Erythroblast (primary cell): ENCODE data around the gene OTUD1.

ENCODE experiments used
- DNase-seq, 2 experiments: peaks; one replicate each; lab custom pipeline; 2025; lab: John Stamatoyannopoulos, UW
- GATA1 ChIP-seq: IDR thresholded peaks from 2 replicates; pipeline ENCODE4 v1.6.1; 2011; ENCODE audit warnings: low read depth, mild to moderate bottlenecking, control low read depth, low read length, moderate library complexity
- POLR2A ChIP-seq: IDR thresholded peaks from 2 replicates; pipeline ENCODE4 v1.6.1; 2011; ENCODE audit warnings: mild to moderate bottlenecking, low read length

The OTUD1 gene, protein sequence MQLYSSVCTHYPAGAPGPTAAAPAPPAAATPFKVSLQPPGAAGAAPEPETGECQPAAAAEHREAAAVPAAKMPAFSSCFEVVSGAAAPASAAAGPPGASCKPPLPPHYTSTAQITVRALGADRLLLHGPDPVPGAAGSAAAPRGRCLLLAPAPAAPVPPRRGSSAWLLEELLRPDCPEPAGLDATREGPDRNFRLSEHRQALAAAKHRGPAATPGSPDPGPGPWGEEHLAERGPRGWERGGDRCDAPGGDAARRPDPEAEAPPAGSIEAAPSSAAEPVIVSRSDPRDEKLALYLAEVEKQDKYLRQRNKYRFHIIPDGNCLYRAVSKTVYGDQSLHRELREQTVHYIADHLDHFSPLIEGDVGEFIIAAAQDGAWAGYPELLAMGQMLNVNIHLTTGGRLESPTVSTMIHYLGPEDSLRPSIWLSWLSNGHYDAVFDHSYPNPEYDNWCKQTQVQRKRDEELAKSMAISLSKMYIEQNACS

DNA sequence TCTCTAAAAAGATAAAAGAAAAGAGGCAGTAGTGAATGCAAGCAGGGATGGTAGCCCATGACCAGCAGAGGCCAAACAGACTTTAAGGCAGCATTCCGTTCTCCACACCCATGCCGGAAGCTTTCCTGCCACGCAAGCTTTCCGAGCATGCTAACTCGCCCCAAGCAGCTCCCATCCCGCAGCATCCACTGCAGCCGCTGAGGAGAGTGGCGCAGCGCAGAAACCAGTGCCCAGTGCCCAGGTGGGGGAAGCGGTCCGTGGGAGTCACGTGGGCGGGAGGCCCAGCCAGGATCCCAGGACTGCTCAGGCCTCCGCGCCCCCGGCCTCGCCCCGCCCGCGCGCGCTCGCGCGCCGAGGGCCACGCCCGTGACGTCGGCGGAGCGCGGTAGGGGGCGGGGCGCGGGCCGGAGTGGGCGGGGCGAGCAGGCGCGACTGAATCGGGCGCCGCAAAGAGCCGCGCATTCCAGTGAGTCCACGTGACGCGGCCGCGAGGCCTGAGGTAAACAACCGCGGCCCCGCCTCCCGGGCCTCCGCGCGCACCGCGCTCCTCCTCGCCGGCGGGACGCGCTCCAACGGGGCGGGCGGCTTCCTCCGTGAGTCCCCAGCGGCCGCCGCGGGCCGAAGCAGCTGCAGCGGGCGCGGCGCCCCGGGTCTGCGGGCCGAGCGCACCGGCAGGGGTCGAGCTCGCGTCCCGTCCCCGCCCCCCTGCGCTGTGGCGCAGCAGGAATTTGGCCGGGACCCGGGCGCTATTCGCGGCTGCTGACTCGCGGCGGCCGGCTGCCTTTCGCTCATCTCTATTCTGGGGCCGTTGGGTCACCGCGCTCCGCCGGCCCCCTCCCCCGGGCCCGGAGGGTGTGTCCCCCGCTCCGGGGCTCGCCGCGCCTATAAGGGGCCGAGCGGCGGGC lies at the start of gene OTUD1:
TSS of gene OTUD1 (plus strand) at position 529 of the 905 bp plus-strand sequence. CDS start 383 bp downstream, outside the sequence.
- peak; percentile 94 to 97 for DNase-seq

DNA sequence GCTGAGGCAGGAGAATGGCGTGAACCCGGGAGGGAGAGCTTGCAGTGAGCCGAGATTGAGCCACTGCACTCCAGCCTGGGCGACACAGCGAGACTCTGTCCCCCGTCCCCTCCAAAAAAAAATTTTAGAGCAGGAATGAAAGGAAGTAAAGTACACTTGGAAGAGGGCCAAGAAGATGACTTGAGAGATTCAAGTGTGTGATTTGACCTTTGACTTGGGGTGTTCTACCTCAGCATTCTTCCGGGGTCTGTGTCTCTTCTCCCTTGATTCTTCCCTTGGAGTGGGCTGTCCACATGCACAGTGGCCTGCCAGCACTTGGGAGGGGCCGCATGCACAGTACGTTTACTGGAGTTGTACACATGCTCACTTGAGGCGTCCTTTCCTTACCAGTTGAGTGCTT lies 48.5 kb upstream of the OTUD1 start:
- DNase-seq: peak in 1 of 2 experiments; percentile 9

More for the DNA sequence above, at the start of gene OTUD1:
- TF ChIP-seq POLR2A (peak; percentile 66), GATA1 (no peak)

DNA sequence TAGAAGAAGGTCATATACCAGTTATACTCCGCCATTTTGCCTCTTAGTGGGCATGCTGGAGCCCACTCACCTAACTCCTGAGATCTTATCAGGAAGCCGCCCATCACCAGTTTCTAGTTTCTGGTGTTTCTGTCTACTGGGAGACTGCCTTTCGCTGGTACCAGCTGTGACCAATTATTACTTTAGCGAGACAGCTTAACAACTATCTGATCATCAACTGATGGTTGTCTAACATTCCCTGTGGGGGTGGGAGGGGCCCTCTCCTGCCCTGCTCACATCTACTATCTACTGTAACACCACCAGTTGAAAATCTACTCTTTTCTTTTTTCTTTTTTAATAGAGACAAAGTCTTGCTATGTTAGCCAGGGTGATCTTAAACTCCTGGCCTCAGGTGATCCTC lies 48.1 kb upstream of the OTUD1 start:
- no peak for TF ChIP-seq POLR2A
- TF ChIP-seq GATA1: no peak
- no peak for DNase-seq

DNA sequence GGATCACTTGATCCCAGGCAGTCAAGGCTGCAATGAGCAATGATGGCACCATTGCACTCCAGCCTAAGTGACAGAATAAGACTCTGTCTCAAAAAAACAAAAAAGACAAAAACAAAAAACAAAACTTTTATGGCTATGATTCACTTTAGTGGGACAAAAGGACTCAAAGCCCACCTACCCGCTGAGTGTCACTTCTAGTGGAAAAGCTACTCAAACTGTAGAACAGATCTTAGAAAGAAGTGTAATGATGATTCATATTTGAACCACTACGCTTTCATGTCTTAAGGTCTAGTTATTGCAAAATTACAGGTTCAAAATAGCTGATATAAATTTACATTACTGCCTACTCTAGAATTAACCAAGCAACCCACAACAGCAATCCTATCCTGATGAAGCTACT lies 47.1 kb upstream of the OTUD1 start:
- DNase-seq: no peak
- no peak for TF ChIP-seq GATA1
- no peak for TF ChIP-seq POLR2A

DNA sequence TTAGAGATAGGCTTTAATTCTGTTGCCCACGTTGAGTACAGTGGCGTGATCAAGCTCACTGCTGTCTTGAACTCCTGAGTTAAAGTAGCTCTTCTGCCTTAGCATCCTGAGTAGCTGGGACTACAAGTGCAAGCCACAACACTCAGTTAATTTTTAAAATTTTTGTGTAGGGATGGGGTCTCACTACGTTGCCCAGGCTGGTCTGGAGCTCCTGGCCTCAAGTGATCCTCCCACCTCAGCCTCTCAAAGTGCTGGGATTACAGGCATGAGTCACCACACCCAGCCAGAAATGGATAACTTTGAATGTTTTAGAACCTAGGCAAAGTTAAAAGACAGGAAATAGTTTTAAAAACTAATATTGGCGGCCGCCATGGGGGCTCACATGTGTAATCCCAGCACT lies 43.9 kb upstream of the OTUD1 start:
- DNase-seq: no peak
- TF ChIP-seq GATA1 (no peak), POLR2A (no peak)

DNA sequence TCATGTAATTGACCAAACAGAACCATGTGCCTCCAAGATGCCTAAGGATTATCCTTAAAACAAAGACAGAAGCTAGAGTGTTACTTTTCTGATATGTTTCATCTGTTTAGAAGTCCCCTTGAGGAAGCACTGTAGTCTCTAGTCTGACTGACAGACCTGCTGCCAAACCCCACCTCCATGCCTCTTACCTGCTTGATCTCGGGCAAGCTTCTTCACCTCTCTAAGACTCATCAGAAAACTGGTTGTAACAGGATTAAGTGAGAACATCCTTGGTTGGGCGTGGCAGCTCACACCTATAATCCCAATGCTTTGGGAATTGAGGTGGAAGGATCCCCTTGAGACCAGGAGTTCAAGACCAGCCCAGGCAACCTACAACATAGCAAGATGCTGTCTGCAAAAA lies 42.2 kb upstream of the OTUD1 start:
- no peak for DNase-seq
- TF ChIP-seq GATA1 (no peak), POLR2A (no peak)

DNA sequence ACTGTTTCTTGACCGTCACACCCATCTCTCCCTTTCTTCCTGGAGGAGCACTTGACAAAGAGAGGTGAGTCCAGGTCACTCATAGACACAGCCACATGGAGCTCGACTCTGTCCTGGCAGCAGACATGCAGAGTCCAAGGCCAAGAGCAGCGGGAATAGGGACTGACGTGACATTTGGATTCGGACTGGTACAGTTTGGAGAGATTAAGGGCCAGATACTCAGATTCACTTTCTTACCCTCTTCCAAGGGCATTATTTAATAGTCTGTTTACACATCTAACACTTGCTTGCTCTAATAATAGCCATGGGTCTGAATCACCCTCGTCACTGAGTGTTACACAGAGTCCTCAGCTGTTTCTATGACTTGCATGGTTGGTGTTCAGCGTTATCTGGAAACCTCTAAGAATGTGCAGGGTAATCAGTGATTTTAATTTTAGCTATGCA lies 39.2 kb upstream of the OTUD1 start:
- TF ChIP-seq GATA1 (no peak), POLR2A (no peak)

DNA sequence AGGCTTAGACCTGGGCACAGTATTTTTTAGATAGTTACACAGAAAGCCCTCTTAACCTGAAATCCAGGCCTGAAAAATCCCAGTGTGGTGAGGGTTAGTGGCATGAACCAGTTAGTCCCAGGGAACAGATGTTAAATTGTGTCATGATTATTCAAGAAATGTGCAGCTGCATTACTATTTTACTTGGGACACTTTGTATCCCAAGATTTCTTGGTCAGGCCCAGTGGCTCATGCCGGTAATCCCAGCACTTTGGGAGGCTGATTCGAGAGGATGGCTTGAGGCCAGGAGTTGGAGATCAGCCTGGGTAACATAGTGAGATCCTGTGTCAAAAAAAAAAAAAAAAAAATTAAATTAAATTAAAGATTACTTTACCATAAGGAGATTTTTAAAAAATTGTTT lies 36.0 kb upstream of the OTUD1 start:
- TF ChIP-seq POLR2A: no peak
- TF ChIP-seq GATA1: no peak

More for the DNA sequence above, 39.2 kb upstream of the OTUD1 start:
- DNase-seq: no peak

DNA sequence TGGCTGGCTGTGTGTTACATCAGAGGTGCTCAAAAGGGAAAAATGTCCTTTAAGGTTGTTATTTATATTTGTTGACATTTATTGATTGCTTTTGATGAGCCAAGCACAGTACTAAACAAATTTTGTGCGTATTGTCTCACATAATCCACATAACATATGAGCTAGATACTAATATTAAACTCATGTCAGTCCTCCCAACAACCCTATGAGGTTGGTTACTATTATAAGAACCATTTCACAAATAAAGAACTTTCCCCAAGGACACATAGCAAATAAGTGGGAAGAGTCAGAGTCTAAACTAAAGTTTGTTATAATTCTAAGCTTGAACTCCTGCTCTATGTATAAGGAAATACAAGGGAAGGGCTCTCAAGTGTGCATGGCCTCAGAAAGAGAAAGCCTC lies 35.6 kb upstream of the OTUD1 start:
- no peak for TF ChIP-seq GATA1
- no peak for TF ChIP-seq POLR2A

More for the DNA sequence above, 36.0 kb upstream of the OTUD1 start:
- no peak for DNase-seq

DNA sequence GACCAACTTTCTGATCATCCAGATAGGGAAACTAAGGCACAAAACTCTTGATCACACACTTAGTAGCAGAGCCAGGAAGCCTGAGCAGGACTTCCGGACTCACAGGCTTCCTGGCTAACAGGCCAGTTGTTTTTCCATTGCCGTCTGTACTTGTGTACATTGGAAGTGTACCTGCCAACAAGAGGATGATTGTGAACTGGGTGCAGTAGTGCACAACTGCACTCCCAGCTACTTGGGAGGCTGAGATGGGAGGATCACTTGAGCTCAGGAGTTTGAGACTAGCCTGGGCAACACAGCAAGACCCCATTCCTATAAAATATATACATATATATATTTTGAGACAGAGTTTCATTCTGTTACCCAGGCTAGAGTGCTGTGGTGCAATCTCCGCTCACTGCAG lies 35.2 kb upstream of the OTUD1 start:
- DNase-seq: no peak
- no peak for TF ChIP-seq GATA1
- TF ChIP-seq POLR2A: no peak

More for the DNA sequence above, 35.6 kb upstream of the OTUD1 start:
- DNase-seq: no peak

DNA sequence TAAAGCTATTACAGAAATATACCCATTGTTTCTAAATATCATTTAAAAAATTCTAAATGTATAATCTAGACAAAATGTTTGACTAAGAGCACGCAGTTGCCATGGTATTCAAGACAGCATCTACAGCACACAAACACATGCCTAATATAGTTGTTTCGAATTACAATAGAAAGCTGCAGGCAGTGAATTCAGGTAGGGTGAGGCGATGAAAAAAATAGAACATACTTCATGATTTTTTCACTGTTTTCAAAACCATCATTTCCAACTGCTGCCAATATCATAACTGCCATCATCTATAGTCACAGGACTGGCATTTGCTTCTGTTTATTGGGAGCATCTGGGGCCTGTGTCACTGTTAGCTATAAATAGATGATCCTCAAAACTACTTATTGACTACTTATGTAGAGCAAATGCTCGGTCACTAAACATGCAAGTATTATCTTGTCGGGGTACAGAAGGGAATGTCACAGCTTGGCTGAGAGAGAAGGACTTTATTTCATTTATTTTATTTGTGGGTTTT lies 34.4 kb upstream of the OTUD1 start:
- no peak for TF ChIP-seq GATA1
- no peak for TF ChIP-seq POLR2A
- DNase-seq: no peak

DNA sequence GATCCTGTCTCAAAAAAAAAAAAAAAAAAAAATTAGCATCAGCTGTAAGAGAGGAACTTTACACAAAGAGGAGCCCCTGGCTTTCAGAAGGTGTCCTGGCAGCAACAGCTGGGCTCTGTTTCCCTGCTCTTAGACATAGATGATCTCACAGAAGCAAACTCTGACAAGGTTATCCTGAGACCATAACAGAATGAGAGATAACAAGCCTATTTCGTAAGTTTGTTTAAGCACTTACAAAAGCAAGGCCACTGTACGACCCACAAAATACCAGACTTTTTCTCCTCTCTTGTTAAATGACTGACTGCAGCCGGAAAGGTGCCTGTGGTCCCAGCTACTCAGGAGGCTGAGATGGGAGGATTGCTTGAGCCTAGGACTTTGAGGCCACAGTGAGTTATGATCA lies 33.3 kb upstream of the OTUD1 start:
- no peak for DNase-seq
- TF ChIP-seq POLR2A: no peak
- TF ChIP-seq GATA1: no peak

DNA sequence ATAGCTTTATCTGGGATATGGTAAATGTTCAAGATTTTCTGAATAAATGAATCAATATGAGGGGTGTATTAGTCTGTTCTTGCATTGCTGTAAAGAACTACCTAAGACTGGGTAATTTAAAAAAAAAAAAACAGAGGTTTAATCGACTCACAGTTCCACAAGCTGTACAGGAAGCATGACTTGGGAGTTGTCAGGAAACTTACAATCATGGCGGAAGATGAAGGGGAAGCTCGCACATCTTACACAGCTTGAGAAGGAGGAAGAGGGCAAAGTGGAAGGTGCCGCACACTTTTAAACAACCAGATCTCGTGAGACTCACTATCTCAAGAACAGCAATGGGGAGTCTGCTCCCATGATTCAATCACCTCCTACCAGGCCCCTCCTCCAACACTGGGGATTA lies 32.5 kb upstream of the OTUD1 start:
- TF ChIP-seq POLR2A (no peak), GATA1 (no peak)
- DNase-seq: no peak
